ENCODE results near the gene MGAT3.

MGAT3 gene

GRCh38 chr22:39450258-39450955 is 6.4 kb upstream of the MGAT3 start:
- no peak for DNase-seq (ENCODE audit: low read depth)

GRCh38 chr22:39452740-39453040 is 4.1 kb upstream of the MGAT3 start:
- DNase-seq (ENCODE audit: low read depth), result no peak

DNA sequence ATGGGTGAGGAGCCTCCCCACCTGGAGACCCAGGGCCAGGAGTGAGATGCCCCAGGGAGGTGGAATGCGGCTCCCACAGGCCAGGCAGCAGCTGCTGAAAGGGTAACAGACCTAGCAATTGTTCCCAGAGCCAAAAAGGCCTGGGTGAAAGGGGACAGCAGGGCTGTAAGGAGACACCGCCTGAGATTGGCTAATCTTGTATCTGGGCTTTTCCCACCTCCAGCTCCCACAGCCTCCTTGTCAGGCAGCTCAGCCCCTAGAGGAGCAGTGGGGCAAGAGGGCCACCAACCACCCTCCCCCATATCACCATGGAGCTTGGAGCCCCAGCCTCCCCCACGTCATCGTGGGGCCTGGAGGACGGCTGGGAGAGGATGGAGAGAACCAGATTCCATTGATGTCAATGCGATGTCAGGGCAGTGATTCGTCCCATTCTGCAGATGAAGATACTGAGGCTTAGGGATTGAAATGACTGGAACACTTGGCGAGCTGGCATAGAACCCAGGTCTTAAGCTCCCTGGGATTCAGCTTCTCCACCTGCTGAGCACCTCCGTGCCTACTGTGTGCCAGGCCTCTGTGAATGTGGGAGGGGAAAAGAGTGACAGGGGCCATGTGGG is 2.9 kb upstream of the MGAT3 start:
- no peak for DNase-seq (ENCODE audit: low read depth)

GRCh38 chr22:39454385-39454871 is 2.4 kb upstream of the MGAT3 start:
- no peak for DNase-seq (ENCODE audit: low read depth)

DNA sequence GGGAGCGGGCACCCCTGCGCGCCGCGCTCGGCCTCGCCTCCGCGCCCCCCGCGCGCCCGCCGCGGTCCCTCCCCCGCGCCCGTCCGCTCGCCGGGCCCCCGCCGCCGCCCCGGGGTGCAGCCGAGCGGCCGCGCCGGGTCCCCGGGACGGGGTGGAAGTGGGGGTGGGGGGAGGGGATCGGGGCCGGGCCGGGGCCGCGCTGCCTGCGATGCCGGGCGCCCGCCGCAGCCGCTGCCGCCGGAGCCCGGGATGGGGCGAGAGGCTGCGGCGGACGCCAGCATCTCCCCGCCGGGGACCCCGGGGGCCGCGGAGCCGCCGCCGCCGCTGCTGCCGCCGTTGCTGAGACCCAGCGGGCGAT is 365 bp downstream of the MGAT3 start:
- DNase-seq (ENCODE audit: low read depth), result no peak

DNA sequence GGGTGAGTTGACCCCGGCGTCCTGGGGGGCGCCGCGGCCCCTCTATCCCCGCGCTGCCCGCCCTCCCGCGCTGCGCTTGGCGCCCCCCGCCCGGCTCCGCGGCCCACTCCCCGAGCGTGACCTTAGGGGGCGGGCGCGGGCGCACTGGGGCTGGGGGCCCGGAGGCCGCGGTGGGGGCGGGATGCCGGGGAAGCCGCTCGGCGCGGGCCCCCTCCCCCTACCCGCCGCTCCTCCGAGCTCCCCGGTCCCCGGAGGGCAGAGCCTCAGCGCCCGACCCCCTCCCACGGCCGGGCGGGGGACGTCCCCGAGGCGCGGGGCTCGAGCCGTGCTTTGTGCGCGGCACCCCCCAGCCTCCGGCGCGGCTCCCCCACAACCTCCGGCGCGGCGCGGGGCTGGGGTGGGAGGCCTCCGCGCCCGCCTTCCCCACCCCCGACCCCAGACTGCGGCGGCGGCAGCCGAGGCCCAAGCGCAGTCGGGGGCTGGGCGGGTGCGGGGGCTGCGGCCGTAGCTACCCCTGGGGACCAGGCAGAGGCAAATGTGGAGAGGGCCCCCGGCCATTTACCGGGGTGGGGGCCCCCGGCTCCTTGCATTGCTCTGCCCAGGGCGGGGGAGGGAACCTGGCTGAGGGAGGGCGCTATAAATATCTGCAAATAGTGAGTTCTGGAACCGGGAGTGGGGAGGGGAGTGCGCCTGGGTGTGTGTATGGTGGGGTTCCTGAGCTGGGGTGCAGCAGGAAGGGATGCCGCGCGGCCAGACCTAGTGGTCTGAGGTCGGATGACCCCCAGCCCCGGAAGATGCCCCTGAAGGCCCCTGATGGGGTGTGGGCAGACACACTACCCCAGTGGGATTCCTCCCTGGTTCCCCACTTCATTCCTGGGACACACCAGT is 988 bp downstream of the MGAT3 start:
- no peak for DNase-seq (ENCODE audit: low read depth)

DNA sequence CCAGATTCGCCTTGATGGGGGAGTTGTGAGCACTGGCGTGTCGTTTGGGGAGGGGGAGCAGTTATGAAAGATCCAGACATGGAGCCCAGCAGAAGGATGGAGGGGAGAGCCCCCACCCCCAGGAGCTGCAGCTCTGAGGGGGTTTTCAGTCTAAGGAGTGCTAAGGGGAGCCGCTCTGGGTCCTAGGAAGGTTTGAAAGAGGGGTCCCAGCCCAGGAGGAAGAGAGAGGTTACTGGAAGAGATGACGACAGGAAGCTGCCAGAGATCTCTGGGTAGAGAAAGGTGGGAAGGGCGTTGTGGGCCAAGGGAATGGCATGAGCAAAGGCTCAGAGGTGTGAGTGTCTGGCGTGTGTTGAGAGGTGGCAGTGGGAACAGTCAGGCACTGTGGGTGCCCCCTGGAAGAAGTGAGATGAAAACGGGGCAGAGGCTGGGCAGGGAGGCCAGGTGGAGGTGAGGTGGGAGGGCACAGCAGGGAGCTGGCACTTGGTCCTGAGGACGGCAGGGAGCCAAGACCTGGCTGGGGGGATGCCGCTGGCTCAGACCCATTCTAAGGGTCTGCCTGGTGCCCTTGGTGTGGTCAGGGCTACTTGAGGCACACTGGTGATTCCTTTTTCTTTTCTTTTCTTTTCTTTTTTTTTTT is 1.8 kb downstream of the MGAT3 start:
- no peak for DNase-seq (ENCODE audit: low read depth)

GRCh38 chr22:39459681-39460080 is 2.9 kb downstream of the MGAT3 start:
- DNase-seq (ENCODE audit: low read depth), result no peak

DNA sequence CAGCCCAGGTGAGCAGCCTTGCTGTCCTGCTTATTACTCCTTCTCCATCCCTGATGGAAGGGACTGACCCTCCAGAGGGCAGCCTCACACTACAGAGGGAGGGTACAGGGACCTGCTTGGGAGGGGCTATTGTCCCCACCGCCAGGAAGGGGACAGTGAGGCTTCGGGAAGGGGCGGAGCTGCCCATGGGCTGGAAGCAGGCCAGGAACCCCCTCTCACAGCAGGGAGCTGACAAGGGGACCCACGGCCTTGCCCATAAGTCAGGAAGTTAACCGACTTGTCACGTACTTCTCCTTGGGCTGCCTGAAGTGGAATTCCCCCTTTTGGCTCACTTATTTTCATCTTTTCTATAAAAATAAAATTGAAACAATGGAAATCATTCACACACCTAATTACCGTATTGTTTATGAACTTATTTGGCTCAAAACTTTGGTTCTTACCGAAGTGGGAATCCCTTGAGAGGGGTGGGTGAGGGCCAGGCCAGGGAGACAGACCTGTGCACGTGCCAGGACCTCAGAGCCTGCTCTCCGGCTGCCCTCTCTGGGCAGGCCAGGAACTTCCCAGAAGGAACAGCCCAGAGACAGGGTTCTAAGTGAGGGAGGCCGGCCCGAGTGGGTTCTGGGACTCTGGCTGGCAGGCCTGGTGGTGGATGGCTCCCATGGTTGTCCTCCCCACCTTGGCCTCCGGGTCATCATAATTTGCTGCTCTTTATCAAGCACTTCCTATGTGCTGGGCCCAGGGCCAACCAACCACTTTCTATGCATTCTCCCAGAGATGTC is 5.8 kb downstream of the MGAT3 start:
- DNase-seq (ENCODE audit: low read depth), result no peak

- DNase-seq (ENCODE audit: low read depth), result no peak
These were observed 6.5 kb downstream of the MGAT3 start for GRCh38 chr22:39463277-39463676.

- no peak for DNase-seq (ENCODE audit: low read depth)
These were observed 7.1 kb downstream of the MGAT3 start for GRCh38 chr22:39463931-39464390.

DNA sequence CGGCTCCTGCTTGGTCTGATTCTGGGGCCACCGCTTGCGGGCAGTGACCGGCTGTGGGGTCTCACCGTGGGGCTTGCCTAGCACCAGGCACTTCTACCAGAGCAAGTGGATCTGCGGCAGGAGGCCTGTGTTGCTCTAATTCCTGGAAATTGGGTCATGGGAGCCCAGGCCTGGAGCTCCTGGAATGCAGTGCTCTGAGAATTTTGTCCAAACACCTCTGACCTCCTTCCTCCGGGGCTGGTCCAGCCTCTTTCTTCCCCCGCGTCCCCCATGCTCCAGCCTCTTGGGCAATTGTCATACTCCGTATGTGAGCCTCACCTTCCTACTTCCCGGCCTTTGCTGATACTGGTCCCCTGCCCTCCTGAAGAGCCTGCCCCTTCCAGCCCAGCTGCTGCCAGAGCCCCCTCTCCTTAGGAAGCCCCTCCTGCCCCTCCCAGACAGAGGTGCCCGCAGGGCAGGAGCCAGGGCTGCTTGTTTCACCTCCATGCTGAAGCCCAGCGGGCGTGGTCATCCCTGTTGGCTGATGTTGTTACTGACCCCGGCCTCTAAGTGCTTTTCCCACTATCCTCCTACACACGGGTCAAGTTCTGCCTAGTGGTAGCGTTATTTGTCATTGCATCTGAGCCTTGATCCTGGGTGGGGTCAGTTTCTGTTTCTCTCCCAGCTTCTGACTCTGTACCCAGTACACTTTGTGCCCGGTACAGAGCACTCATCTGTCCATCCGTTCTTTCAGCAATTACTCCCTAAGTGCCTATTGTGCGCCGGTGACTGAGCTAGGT is 9.6 kb downstream of the MGAT3 start:
- no peak for DNase-seq (ENCODE audit: low read depth)

- no peak for DNase-seq (ENCODE audit: low read depth)
These were observed 10.6 kb downstream of the MGAT3 start for GRCh38 chr22:39467390-39467895.

GRCh38 chr22:39468487-39469325 is 11.9 kb downstream of the MGAT3 start:
- DNase-seq (ENCODE audit: low read depth), result no peak

DNA sequence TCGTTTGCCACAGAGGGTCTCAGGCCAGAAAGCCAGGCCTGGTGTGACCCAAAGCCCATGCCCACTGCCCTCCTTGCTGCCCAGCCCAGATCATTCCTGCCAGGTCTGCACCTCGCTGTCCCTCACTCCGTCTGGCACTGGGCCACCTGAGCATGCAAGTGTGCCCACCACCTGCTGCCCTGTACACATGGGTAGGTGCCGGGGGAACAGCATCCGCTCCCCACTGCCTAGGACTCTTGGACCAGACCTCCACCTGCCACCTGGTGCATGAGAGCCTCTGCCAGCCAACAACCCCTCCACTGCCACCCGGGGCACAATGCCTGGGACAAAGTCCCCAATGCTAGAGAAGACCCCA is 12.5 kb downstream of the MGAT3 start:
- no peak for DNase-seq (ENCODE audit: low read depth)

DNA sequence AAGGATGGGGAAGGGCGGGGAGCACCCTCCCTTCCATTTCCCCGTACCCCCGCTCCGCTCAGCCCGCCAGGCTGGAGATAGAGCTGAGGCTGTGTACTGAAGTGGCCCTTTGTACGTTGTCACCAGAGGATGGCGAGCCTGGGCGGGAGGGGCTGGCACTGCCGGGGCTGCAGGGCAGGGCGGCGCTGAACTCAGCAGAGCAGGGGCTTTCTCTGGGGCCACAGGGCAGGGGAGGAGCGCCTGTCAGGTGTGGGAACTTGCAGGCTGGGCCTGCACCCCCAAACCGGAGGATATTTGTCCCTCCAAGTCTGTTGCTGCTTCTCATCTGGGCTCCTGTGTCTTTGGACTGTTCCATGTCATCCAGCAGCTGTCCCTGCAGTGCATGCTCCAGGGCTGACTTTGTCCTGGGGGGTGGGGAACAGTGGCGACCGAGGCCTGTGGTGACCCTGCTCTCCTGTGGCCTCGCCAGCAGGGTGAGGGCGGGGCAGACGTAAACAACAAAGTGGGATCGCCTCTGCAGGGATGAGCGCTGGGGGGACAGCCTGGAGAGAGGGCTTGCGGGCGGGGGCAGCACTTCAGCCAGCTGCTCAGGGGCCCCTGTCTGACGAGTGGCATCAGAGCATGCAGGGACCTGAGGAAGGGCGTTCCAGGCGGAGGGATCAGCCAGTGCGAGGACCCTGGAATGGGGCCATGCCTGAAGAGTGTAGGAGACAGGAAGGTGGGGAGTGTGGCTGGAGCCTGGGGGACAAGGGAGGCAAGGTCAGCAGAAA is 13.1 kb downstream of the MGAT3 start:
- DNase-seq (ENCODE audit: low read depth), result no peak

- no peak for DNase-seq (ENCODE audit: low read depth)
These were observed 13.9 kb downstream of the MGAT3 start for GRCh38 chr22:39470451-39471291.
